ENCODE results near the gene MECP2.

The MECP2 gene

DNA sequence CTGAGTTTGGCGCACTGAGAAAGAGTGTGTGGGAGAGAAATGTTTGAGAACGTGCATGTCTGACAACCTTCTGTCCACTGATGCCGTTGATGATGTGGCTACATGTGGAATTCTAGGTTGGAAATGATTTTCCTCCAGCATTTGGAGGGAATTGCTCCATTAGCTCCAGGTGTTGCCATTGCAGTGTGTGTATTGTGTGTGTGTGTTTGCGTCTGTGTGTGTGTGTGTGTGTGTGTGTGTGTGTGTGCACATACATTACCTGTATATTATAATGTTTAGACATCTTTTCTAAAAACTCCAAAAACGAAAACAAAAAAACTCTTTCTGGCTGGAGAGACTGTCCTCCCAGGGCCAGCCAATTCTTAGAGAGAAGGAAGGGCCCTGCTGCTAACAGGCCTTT lies 18.2 kb upstream of the MECP2 start:
- no peak for DNase-seq (ENCODE audit: low read depth)
- no peak overlapping the region for H3K4me3 ChIP-seq (ENCODE audit: low read depth, low read length)
- TF ChIP-seq, protein P1, sequence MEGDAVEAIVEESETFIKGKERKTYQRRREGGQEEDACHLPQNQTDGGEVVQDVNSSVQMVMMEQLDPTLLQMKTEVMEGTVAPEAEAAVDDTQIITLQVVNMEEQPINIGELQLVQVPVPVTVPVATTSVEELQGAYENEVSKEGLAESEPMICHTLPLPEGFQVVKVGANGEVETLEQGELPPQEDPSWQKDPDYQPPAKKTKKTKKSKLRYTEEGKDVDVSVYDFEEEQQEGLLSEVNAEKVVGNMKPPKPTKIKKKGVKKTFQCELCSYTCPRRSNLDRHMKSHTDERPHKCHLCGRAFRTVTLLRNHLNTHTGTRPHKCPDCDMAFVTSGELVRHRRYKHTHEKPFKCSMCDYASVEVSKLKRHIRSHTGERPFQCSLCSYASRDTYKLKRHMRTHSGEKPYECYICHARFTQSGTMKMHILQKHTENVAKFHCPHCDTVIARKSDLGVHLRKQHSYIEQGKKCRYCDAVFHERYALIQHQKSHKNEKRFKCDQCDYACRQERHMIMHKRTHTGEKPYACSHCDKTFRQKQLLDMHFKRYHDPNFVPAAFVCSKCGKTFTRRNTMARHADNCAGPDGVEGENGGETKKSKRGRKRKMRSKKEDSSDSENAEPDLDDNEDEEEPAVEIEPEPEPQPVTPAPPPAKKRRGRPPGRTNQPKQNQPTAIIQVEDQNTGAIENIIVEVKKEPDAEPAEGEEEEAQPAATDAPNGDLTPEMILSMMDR (conservative IDR thresholded peaks at IDR 0.05; ENCODE audit: low read depth, low read length), result no peak

DNA sequence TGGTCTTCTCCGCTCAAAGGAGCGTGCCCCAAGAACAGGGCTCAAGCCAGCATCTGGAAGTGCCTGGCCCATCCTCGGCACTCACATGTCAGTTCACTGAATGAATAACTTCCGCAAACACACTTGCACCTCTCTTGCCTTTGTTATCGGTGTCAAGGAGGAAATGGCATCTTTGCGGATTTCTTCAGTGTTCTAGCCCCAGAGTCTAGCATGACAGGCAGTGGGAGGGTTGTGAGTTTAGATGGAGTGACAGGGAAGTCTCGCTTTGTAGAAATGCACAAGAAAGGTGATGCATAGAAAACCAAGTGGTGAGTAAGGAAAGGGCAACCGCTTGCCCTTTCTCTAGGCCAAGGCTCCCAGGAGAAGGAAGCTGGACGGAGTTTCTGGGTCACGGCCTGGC lies 17.6 kb upstream of the MECP2 start:
- TF ChIP-seq, protein P1 (conservative IDR thresholded peaks at IDR 0.05; ENCODE audit: low read depth, low read length), result no peak

DNA sequence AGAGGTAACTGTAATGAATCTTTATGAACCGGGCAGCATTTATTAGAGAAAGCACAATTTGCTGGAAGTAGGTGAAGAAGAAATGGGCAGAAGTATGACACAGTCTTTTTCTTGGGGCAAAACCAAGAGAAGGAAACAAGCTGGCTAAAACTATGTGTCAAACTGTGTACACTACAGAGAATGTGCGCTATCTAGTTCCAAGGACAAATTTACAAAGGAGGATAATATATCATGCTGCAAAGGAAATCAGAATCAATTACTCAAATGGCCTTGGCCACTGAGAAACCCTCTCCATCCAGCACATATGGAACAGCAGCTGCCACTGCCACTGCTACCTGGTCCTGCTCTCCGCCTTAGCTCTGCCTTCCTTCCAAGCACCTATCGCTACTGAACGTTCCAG lies 17.1 kb upstream of the MECP2 start:
- no peak overlapping the region for H3K4me3 ChIP-seq (ENCODE audit: low read depth, low read length)
- DNase-seq (ENCODE audit: low read depth), result no peak
- TF ChIP-seq, protein P1 (conservative IDR thresholded peaks at IDR 0.05; ENCODE audit: low read depth, low read length), result no peak

More for the DNA sequence above, 17.6 kb upstream of the MECP2 start:
- no peak for DNase-seq (ENCODE audit: low read depth)
- H3K4me3 ChIP-seq (ENCODE audit: low read depth, low read length), result no peak overlapping the region

DNA sequence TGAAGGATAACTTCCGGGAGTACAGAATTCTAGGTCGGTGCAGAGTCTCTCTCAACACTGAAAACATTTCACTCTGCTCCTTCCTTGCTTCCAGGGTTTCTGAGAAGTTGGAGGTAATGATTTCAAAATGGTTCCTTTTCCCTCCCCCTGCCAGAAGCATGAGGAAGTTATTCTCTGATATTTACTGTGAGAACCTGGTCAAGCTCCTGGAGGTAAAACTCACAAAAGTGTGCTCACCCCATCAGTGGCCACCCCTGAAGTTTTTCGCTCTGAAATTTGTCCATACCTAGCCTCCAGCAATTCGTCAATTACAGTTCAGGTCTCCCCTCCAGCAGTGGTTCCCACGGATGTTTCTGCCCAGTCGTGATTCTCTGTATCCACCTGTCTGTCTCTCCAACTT lies 16.2 kb upstream of the MECP2 start:
- DNase-seq (ENCODE audit: low read depth), result no peak
- TF ChIP-seq, protein P1 (conservative IDR thresholded peaks at IDR 0.05; ENCODE audit: low read depth, low read length), result no peak
- no peak overlapping the region for H3K4me3 ChIP-seq (ENCODE audit: low read depth, low read length)

DNA sequence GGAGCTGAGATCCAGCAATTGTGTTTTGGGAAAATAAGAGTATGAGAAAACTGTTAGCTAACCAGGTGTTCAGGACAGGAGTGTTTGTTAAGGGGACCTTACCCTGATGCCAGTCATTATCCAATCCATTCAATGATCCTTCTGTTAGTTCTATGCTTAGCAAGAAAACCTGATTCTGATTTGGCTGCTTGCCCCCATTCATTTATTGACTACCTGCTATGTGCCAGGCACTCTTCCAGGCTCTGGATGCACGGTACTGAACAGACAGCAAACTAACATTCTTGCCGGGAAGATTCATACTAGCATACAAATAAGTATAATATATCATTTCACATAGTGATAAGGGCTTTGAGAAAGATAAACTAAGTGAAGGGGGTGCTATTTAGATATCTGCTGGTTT lies 1.0 kb upstream of the MECP2 start:
- TF ChIP-seq, protein P1 (conservative IDR thresholded peaks at IDR 0.05; ENCODE audit: low read depth, low read length), result no peak
- DNase-seq (ENCODE audit: low read depth), result no peak
- H3K4me3 ChIP-seq (ENCODE audit: low read depth, low read length), result no peak overlapping the region

DNA sequence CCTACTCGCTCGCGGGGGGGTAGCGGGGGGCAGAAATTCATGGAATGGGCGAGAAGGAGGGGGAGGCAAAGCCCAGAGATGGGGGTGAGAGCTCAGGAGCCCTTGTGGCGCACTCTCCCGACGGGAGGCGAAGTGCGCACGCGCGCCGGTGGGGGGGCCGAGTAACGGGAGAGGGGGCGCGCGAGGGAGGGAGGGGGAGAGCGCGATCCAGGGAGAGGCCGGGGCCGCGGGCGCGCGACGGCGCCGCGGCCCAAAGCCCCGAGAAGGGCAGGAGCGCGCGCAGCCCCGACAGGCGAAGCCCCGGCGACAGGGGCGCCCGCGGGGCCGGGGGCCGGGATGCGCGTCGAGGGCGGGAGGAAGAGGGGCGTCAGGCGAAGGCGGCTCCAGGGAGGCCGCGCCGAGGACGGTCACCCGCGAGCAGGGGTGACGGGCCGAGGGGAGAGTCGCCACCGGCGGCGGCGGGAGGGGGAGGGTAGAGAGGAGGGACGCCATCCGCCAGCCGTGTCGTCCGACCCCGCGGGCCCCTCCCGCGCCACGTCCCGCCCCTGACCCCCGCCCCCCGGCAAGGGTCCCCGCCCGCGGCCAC lies 421 bp downstream of the MECP2 start:
- peak; percentile 65 for DNase-seq (ENCODE audit: low read depth)
- TF ChIP-seq, protein P1 (conservative IDR thresholded peaks at IDR 0.05; ENCODE audit: low read depth, low read length), result no peak

More for the DNA sequence above, 421 bp downstream of the MECP2 start:
- H3K4me3 ChIP-seq (ENCODE audit: low read depth, low read length), result peak overlapping the region; percentile 66

Measured in choroid plexus epithelial cell (primary cell).